K562 (cell line): ENCODE results near the gene USP10. TPM values are rescaled to one million over a fixed set of nuclear protein-coding genes. Genes with fewer than 3 reads are reported as not detected.

Experiments
- HLTF ChIP-seq: fragments of 450-650 bp; IDR thresholded peaks from 2 replicates; pipeline ENCODE4 v1.6.1; 2016
- KAT7 ChIP-seq: sonication (generic); formaldehyde crosslinking; IDR thresholded peaks from 2 replicates; pipeline ENCODE4 v1.8.0; 2022; ENCODE audit warnings: missing genetic modification reagents, mild to moderate bottlenecking, borderline replicate concordance
- RCOR1 ChIP-seq, 2 experiments: IDR thresholded peaks; 2 replicates each; pipeline ENCODE4 v1.6.1; 2012; ENCODE audit warnings: low read depth in 2 of 2, low read length in 2 of 2, borderline replicate concordance in 1 of 2, improper control_type of control experiment in 1 of 2
- SIN3B ChIP-seq: fragments of 450-650 bp; IDR thresholded peaks from 2 replicates; pipeline ENCODE4 v1.6.1; 2017; ENCODE audit warnings: low read depth, mild to moderate bottlenecking, moderate library complexity
- TFAP4 ChIP-seq: sonication (generic); formaldehyde crosslinking; IDR thresholded peaks from 2 replicates; pipeline ENCODE4 v1.8.0; 2022; ENCODE audit warnings: missing genetic modification reagents, mild to moderate bottlenecking, moderate library complexity, borderline replicate concordance
- XRCC4 ChIP-seq: IDR thresholded peaks from one replicate; pipeline ENCODE4 v1.6.1; 2011; ENCODE audit not compliant: insufficient read depth, insufficient read length; ENCODE audit errors: extremely low read depth
- ZC3H4 ChIP-seq: sonication (generic); formaldehyde crosslinking; IDR thresholded peaks from 2 replicates; pipeline ENCODE4 v1.9.0; 2021; ENCODE audit warnings: missing genetic modification reagents, borderline replicate concordance
- ZKSCAN1 ChIP-seq: fragments of 150-350 bp; IDR thresholded peaks from 2 replicates; pipeline ENCODE4 v1.6.1; 2016; ENCODE audit warnings: low read depth, low read length
- ZMIZ1 ChIP-seq, 2 experiments: fragments of 150-350 bp in 1 of 2; IDR thresholded peaks; 2 replicates each; pipeline ENCODE4 v1.6.1; 2012 to 2016; ENCODE audit warnings: low read depth in 2 of 2, low read length in 2 of 2, mild to moderate bottlenecking in 1 of 2, moderate library complexity in 1 of 2
- ZNF318 ChIP-seq, 2 experiments: fragments of 450-650 bp; IDR thresholded peaks; 2 replicates each; pipeline ENCODE4 v1.6.1; 2016; ENCODE audit warnings: mild to moderate bottlenecking in 2 of 2, borderline replicate concordance in 1 of 2, low read depth in 1 of 2, moderate library complexity in 1 of 2
- polyA plus RNA-seq, 8 experiments: library from polyadenylated mRNA; depleted of rRNA in 4 of 8; stranded (reverse) in 5 of 8; unstranded in 3 of 8; fragments of >200 nt; fragmentation: Nextera tagmentation in 2 of 8; fragmentation: Illumina TruSeq in 1 of 8; extraction: Ambion mirVana in 2 of 8; extraction: Trizol in 1 of 8; gene quantifications; 2 replicates each; pipeline versions ENCODE4 v1.2.1 to v1.2.3, GENCODE V29; 2011 to 2014; ENCODE audit warnings: inconsistent platforms in 1 of 8, missing spikeins in 1 of 8
- total RNA-seq, 7 experiments: library from RNA; depleted of rRNA in 6 of 7; stranded (reverse); fragments of >200 nt in 6 of 7; fragmentation: Illumina TruSeq in 2 of 7; extraction: Trizol in 2 of 7; gene quantifications; 2 replicates each; pipeline versions ENCODE4 v1.2.1 to v1.2.3, GENCODE V29; 2011 to 2021; ENCODE audit warnings: low replicate concordance in 1 of 7
- TF ChIP-seq, protein P1 (sequence below): sonication (generic); formaldehyde crosslinking; IDR thresholded peaks from 2 replicates; pipeline ENCODE4 v1.8.0; 2022; ENCODE audit warnings: mild to moderate bottlenecking, missing genetic modification reagents

Gene USP10
- total and polyA plus RNA-seq, 9 of the 15 experiments (the other 6 are each of a cell fraction or from before 2014, with no cell fraction given): 61.7 to 197 (median 116) TPM

DNA sequence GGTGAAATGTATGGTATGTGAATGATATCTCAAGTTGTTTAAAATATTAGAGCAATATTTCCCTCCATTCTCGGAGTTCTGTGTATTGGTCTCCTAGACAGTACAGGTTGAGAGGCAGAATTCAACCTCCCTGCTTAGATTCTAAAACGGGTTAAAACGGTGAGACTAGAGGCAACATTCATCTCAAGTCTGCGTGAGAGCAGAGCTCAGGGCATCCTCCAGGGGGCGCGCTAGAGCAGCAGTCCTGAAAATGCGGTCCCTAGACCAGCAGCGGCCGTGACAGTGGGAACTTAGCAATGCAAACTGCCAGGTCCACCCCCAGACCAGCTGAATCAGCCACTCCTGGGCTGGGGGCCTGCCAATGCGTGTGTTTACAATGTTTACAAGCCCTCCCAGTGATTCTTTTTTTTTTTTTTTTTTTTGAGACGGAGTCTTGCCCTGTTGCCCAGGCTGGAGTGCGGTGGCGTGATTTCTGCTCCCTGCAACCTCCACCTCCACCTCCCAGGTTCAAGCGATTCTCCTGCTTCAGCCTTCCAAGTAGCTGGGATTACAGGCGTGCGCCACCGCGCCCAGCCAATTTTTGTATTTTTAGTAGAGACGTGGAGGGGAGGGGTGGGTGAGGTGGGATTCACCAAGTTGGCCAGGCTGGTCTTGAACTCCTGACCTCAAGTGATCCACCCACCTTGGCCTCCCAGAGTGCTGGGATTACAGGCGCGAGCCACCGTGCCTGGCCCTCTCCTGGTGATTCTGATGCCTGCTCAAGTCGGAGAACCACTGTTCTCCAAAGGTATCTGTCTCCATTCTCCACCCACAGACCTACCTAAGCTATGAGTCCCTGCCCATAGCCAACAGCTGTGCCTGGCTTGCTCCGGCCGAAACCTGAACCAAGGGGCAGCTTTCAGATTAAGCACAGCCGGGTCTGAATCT lies 27.3 kb upstream of the USP10 start (continued):
- TF ChIP-seq ZMIZ1 (IDR thresholded peaks at IDR 0.05; ENCODE audit: low read depth in 2 of 2, low read length in 2 of 2) (0 out of 4 replicates have a peak, but pooled peaks of 1 of the 2 experiments have one; percentile 23), ZKSCAN1 (0 out of 2 replicates have a peak, but pooled peaks have one; percentile 14), RCOR1 (IDR thresholded peaks at IDR 0.05; ENCODE audit: borderline replicate concordance in 1 of 2, low read depth in 2 of 2, low read length in 2 of 2) (peak in 1 of 2 experiments; percentile 73; a peak in 1 of 4 replicates), HLTF (peak; percentile 64; the same call in 1 of the 2 replicates), KAT7 (no peak), XRCC4 (no peak), TFAP4 (CRISPR knock-in tag) (peak; percentile 49; the same call in 1 of the 2 replicates), ZNF318 (IDR thresholded peaks at IDR 0.05; ENCODE audit: borderline replicate concordance in 1 of 2, low read depth in 1 of 2) (no peak), ZC3H4 (CRISPR knock-in tag) (no peak), SIN3B (no peak)
- TF ChIP-seq, protein P1, sequence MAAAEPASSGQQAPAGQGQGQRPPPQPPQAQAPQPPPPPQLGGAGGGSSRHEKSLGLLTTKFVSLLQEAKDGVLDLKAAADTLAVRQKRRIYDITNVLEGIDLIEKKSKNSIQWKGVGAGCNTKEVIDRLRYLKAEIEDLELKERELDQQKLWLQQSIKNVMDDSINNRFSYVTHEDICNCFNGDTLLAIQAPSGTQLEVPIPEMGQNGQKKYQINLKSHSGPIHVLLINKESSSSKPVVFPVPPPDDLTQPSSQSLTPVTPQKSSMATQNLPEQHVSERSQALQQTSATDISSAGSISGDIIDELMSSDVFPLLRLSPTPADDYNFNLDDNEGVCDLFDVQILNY (CRISPR knock-in tag): no peak
